GM21737 (cell line): Measurements from ENCODE around the gene MLLT1.

Source experiments
- ATAC-seq: cut with Tn5 transposase; IDR thresholded peaks from one replicate; pipeline ENCODE4 v1.9.1; 2021; ENCODE audit warnings: mild to moderate bottlenecking, moderate library complexity; ENCODE audit not compliant: unreplicated experiment

MLLT1 gene

GRCh38 chr19:6260376-6260775 is 19.4 kb downstream of the MLLT1 start:
- no peak for ATAC-seq

GRCh38 chr19:6259312-6259861 is 20.4 kb downstream of the MLLT1 start:
- no peak for ATAC-seq

- ATAC-seq, result no peak
These were observed 20.9 kb downstream of the MLLT1 start for GRCh38 chr19:6258812-6259311.

GRCh38 chr19:6253954-6254733 is 25.6 kb downstream of the MLLT1 start:
- ATAC-seq, result no peak

GRCh38 chr19:6252066-6252465 is 27.7 kb downstream of the MLLT1 start:
- ATAC-seq, result no peak

GRCh38 chr19:6250909-6251308 is 28.9 kb downstream of the MLLT1 start:
- no peak for ATAC-seq

- no peak for ATAC-seq
These were observed 29.7 kb downstream of the MLLT1 start for GRCh38 chr19:6250024-6250615.

GRCh38 chr19:6249296-6249695 is 30.5 kb downstream of the MLLT1 start:
- ATAC-seq, result no peak

- ATAC-seq, result no peak
These were observed 30.9 kb downstream of the MLLT1 start for GRCh38 chr19:6248844-6249243.

GRCh38 chr19:6248341-6248740 is 31.4 kb downstream of the MLLT1 start:
- ATAC-seq, result no peak

- no peak for ATAC-seq
These were observed 32.8 kb downstream of the MLLT1 start for GRCh38 chr19:6247007-6247288.

GRCh38 chr19:6246174-6247006 is 33.4 kb downstream of the MLLT1 start:
- no peak for ATAC-seq

GRCh38 chr19:6242677-6243076 is 37.1 kb downstream of the MLLT1 start:
- no peak for ATAC-seq

- no peak for ATAC-seq
These were observed 37.9 kb downstream of the MLLT1 start for GRCh38 chr19:6241680-6242377.

GRCh38 chr19:6241056-6241455 is 38.7 kb downstream of the MLLT1 start:
- ATAC-seq, result no peak

- no peak for ATAC-seq
These were observed 39.7 kb downstream of the MLLT1 start for GRCh38 chr19:6239871-6240676.

GRCh38 chr19:6239401-6239844 is 40.4 kb downstream of the MLLT1 start:
- ATAC-seq, result no peak

GRCh38 chr19:6238643-6239281 is 41.0 kb downstream of the MLLT1 start:
- ATAC-seq, result no peak

GRCh38 chr19:6238256-6238642 is 41.5 kb downstream of the MLLT1 start:
- no peak for ATAC-seq
